PC-3 (cell line): Measurements from ENCODE around the gene SHISAL2B. TPM values are rescaled to one million over a fixed set of nuclear protein-coding genes. Genes with fewer than 3 reads are reported as not detected.

Source experiments
- ATAC-seq: fragments of 200-7000 bp; cut with Tn5 transposase; 2 replicates; pipeline ENCODE4 v1.9.1; 2020; ENCODE audit warnings: mild to moderate bottlenecking, moderate library complexity
- BruUV-seq: library from RNA; stranded (reverse); fragments of 400-500 nt; replicated peaks from 2 replicates; lab custom pipeline; 2021; lab: Mats Ljungman, UMichigan
- CTCF ChIA-PET: fragments of 300-600 bp; sonication (Branson Sonifier 250); formaldehyde crosslinking; loops from one replicate; lab custom pipeline; 2022; ENCODE audit warnings: antibody characterized with exemption; lab: Charles Lee
- POLR2A ChIA-PET: fragments of 300-600 bp; sonication (Branson Sonifier 250); formaldehyde crosslinking; loops from one replicate; lab custom pipeline; 2022; ENCODE audit warnings: antibody characterized with exemption; ENCODE audit not compliant: unreplicated experiment; lab: Charles Lee
- DNase-seq: peaks from one replicate; pipeline ENCODE4 v3.0.0-alpha.2; 2015
- H2AFZ ChIP-seq: fragments of 300-600 bp; sonication (generic); 2 replicates; pipeline ENCODE4 v1.6.0; 2016; ENCODE audit warnings: antibody characterized with exemption, low read length
- H3F3A ChIP-seq: fragments of 300-600 bp; sonication (generic); one replicate; pipeline ENCODE4 v1.6.0; 2017; ENCODE audit warnings: antibody characterized with exemption, low read length, control low read depth, mild to moderate bottlenecking; ENCODE audit not compliant: unreplicated experiment
- H3K27ac ChIP-seq: fragments of 300-600 bp; sonication (generic); 2 replicates; pipeline ENCODE4 v1.5.1; 2016; ENCODE audit warnings: mild to moderate bottlenecking, low read length
- H3K27me3 ChIP-seq: fragments of 300-600 bp; sonication (generic); 2 replicates; pipeline ENCODE4 v1.6.1; 2016; ENCODE audit warnings: low read length, mixed read lengths
- H3K36me3 ChIP-seq: fragments of 300-600 bp; sonication (generic); 2 replicates; pipeline ENCODE4 v1.6.1; 2016; ENCODE audit warnings: low read depth, mixed run types, low read length, mixed read lengths
- H3K4me1 ChIP-seq: fragments of 300-600 bp; sonication (generic); 2 replicates; pipeline ENCODE4 v1.5.1; 2016; ENCODE audit warnings: low read length; ENCODE audit not compliant: insufficient read depth
- H3K4me2 ChIP-seq: fragments of 300-600 bp; sonication (generic); 2 replicates; pipeline ENCODE4 v1.6.0; 2016; ENCODE audit warnings: low read length
- H3K4me3 ChIP-seq: fragments of 300-600 bp; sonication (generic); 2 replicates; pipeline ENCODE4 v1.5.1; 2016; ENCODE audit warnings: mild to moderate bottlenecking, low read length, mixed read lengths
- H3K79me2 ChIP-seq: fragments of 300-600 bp; sonication (generic); 2 replicates; pipeline ENCODE4 v1.6.1; 2017; ENCODE audit warnings: low read length, mixed read lengths
- H3K9ac ChIP-seq: fragments of 300-600 bp; sonication (generic); 2 replicates; pipeline ENCODE4 v1.6.0; 2016; ENCODE audit warnings: mild to moderate bottlenecking, low read length
- H3K9me2 ChIP-seq: fragments of 300-600 bp; sonication (generic); replicated peaks from 2 replicates; pipeline ENCODE4 v1.6.1; 2016; ENCODE audit warnings: mixed run types, low read length, mixed read lengths
- H3K9me3 ChIP-seq: fragments of 300-600 bp; sonication (generic); 2 replicates; pipeline ENCODE4 v1.6.1; 2016; ENCODE audit warnings: low read length, mixed read lengths
- H4K20me1 ChIP-seq: fragments of 300-600 bp; sonication (generic); 2 replicates; pipeline ENCODE4 v1.6.1; 2016; ENCODE audit warnings: low read length, mixed read lengths
- CTCF ChIP-seq: fragments of 300-600 bp; sonication (generic); conservative IDR thresholded peaks from 2 replicates; pipeline ENCODE4 v1.5.1; 2017; ENCODE audit warnings: antibody characterized with exemption, low read depth, mild to moderate bottlenecking, low read length
- EZH2 ChIP-seq: fragments of 300-600 bp; sonication (generic); IDR thresholded peaks from one replicate; pipeline ENCODE4 v1.6.1; 2017; ENCODE audit warnings: antibody characterized with exemption, mild to moderate bottlenecking, low read length; ENCODE audit not compliant: unreplicated experiment
- EZH2phosphoT487 ChIP-seq: fragments of 300-600 bp; sonication (generic); IDR thresholded peaks from 2 replicates; pipeline ENCODE4 v1.6.1; 2018; ENCODE audit warnings: mild to moderate bottlenecking, antibody characterized with exemption, low read length, borderline replicate concordance
- intact Hi-C: fragments of 100-400 bp; cut with micrococcal nuclease; formaldehyde crosslinking; loops from 2 replicates; pipeline ENCODE4 v1.9.0; 2023
- total RNA-seq: library from RNA; depleted of rRNA; stranded (reverse); fragments of >200 nt; gene quantifications from 2 replicates; pipeline ENCODE4 v1.2.3, GENCODE V29; 2014; rRNA removed

Gene SHISAL2B
- total RNA-seq, 1 experiment from 2014 or later: 0.62 TPM

- no peak for TF ChIP-seq EZH2phosphoT487
- no peak for TF ChIP-seq CTCF
- TF ChIP-seq EZH2: no peak
- Histone ChIP-seq H3K36me3 (0 out of 2 replicates have a peak, but pooled peaks cover 3% of the 10 kb centered on the region), H3K9me2 (no peaks in the 10 kb centered on the region), H4K20me1 (0 out of 2 replicates have a peak, but pooled peaks cover 5% of the 10 kb centered on the region), H3K4me2 (peak overlapping the region; percentile 94), H3K4me3 (peak overlapping the region; percentile 96), H3F3A (peaks cover 3% of the 10 kb centered on the region), H3K79me2 (peaks cover 86% of the 10 kb centered on the region), H2AFZ (no peak overlapping the region), H3K27me3 (no peaks in the 10 kb centered on the region), H3K9ac (no peak overlapping the region; the same call in 1 of the 2 replicates), H3K4me1 (peaks cover 37% of the 10 kb centered on the region), H3K27ac (peak overlapping the region; percentile 90), H3K9me3 (no peaks in the 10 kb centered on the region)
- ChIA-PET POLR2A (interaction anchor here (0.9 kb wide), 1 partner anchor 797 kb away, joined by 3 read pairs; the partner anchor contains the start of genes CENPK and PPWD1), CTCF (no interaction called here)
- peak; percentile 85 for DNase-seq
- intact Hi-C loops: no loop called here
- peak; percentile 44 for ATAC-seq
- no TSS peak for BruUV-seq
Measured at GRCh38 chr5:64765804-64766504, 75.7 kb downstream of the SHISAL2B start.

GRCh38 chr5:64766941-64767340 is 76.6 kb downstream of the SHISAL2B start:
- H3K4me3 ChIP-seq: peak overlapping the region; percentile 96
- H3K9ac ChIP-seq: peak overlapping the region; percentile 97
- no peak overlapping the region for H2AFZ ChIP-seq
- TF ChIP-seq CTCF (no peak), EZH2phosphoT487 (no peak)
- no TSS peak for BruUV-seq
- peak overlapping the region; percentile 90 for H3K27ac ChIP-seq
- H3K9me3 ChIP-seq: no peaks in the 10 kb centered on the region
- H3K4me2 ChIP-seq: peak overlapping the region; percentile 94
- H3K36me3 ChIP-seq: 0 out of 2 replicates have a peak, but pooled peaks cover 3% of the 10 kb centered on the region
- ATAC-seq (no peak), DNase-seq (no peak)
- POLR2A ChIA-PET: interaction anchor here (0.9 kb wide), 1 partner anchor 796 kb away, joined by 3 read pairs; the partner anchor contains the start of genes CENPK and PPWD1
- 0 out of 2 replicates have a peak, but pooled peaks cover 5% of the 10 kb centered on the region for H4K20me1 ChIP-seq
- peaks cover 86% of the 10 kb centered on the region for H3K79me2 ChIP-seq
- H3K27me3 ChIP-seq: no peaks in the 10 kb centered on the region
- intact Hi-C loops: no loop called here
- CTCF ChIA-PET: interaction anchor here (0.6 kb wide), 1 partner anchor 16 kb away, joined by 3 read pairs; no protein-coding TSS in a partner anchor
- peaks cover 45% of the 10 kb centered on the region for H3K4me1 ChIP-seq
- peaks cover 3% of the 10 kb centered on the region for H3F3A ChIP-seq
- H3K9me2 ChIP-seq: no peaks in the 10 kb centered on the region

Other genes with a start within 250 kb of the SHISAL2B start
- gene RGS7BP, start 184.5 kb upstream of the SHISAL2B start, total RNA-seq: 1.2 and 2.1 TPM in 2 replicates
- 3.0 and 6.4 TPM in 2 replicates for gene SREK1IP1, start 78.2 kb downstream of the SHISAL2B start, total RNA-seq
- gene CWC27, start 78.4 kb downstream of the SHISAL2B start, total RNA-seq: 12.6 and 14.7 TPM in 2 replicates